ENCODE results near the gene MAP2K3.

The MAP2K3 gene

DNA sequence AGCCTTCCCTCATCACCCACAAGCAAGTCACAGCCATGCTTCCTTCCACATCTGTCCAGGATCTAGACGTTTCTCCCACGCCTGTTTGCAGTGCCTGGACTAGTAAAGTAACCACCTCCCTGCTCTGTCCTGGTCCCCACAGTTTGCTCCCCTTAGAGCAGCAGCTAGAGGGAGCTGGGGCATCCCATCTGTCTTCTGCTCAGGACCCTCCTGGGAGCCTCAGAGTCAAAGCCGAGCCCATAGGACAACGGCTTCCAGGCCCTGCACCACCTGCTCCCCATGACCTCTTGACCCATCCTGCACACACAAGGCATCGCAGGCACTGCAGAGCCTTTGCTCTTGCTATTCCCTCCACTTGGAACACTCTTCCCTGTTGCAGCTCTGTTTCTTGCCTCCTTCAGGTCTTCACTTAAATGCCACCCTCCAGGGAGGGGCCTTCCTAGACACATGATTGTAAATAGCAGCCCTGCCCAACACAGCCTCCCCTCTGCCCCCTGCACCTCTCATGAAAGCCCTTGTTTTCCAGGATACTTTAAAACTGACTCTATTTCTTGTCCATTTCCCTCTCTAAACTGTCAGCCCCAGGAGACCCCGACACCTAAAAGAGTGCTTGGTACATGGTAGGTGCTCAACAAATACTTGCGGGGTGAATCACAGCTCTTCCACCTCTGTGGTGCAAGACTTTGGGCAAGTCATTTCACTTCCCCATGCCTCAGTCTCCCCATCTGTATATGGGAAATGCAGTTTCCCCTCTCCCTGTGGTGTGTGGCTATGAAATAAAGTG lies 34.4 kb upstream of the MAP2K3 start:
- Mint-ChIP-seq H3K9me3 (no peaks in the 10 kb centered on the region), H3K27me3 (no peaks in the 10 kb centered on the region), H3K4me3 (no peak overlapping the region), H3K27ac (no peak overlapping the region), H3K36me3 (ENCODE audit: low read depth) (no peaks in the 10 kb centered on the region), H3K4me1 (ENCODE audit: low read depth) (peaks cover 13% of the 10 kb centered on the region)

DNA sequence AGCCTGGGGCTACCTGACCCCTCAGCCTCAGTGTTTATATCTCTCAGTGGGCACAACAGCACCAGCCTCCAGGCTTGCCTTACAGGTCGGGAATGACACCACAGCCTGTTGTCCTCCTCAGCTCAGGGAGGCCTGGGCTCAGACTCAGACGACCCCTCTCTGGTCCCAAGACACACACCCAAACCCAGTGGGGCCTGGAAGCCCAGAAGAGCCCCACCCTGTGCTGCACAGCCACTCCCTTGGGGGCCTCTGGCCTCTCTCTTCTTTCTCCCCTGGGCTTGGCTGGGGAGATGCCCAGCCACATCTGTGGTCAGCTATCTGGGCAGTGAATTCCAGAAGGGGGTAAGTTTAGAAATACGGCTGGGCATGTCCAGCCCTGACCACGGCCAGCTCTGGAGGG lies 33.7 kb upstream of the MAP2K3 start:
- Mint-ChIP-seq H3K4me1 (ENCODE audit: low read depth) (peaks cover 13% of the 10 kb centered on the region), H3K4me3 (no peak overlapping the region), H3K27ac (no peak overlapping the region)

DNA sequence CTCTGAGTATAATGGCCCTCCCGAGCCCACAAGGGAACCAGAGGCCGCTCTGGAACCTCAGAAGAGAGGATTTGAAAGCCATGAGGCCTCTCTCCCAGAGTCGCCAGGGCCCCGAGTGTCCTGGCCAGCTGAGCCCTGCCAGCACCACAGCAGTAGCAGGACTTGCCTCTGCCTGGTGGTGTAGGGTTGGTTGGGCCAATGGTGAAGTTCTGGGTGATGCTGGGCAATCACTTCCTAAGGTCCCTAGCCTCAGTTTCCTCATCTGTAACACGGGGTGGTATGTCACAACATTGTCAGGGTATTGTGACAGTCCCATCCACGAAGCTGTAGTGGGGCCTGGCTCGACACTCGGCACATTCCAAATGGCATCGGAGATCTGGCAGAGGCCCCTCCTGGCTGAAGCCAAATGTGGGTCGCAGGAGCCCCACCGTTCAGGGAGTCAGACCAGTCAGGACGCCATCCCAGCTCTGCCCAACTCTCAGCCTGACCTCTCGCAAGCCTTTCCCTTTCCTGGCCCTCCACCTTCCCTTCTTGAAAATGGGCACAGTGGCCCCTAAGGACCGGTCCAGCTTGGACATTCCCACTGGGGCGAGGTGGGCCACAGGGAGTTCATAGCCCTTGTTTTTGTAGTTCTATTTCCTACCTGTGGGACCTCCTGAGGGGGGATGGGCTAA lies 33.0 kb upstream of the MAP2K3 start:
- no peaks in the 10 kb centered on the region for H3K36me3 Mint-ChIP-seq (ENCODE audit: low read depth)
- H3K9me3 Mint-ChIP-seq, result no peaks in the 10 kb centered on the region
- peaks cover 13% of the 10 kb centered on the region for H3K4me1 Mint-ChIP-seq (ENCODE audit: low read depth)
- no peaks in the 10 kb centered on the region for H3K27me3 Mint-ChIP-seq
- peak overlapping the region; percentile 10 for H3K4me3 Mint-ChIP-seq
- no peak overlapping the region for H3K27ac Mint-ChIP-seq

More for the DNA sequence above, 33.7 kb upstream of the MAP2K3 start:
- Mint-ChIP-seq H3K9me3 (no peaks in the 10 kb centered on the region), H3K36me3 (ENCODE audit: low read depth) (no peaks in the 10 kb centered on the region), H3K27me3 (no peaks in the 10 kb centered on the region)

DNA sequence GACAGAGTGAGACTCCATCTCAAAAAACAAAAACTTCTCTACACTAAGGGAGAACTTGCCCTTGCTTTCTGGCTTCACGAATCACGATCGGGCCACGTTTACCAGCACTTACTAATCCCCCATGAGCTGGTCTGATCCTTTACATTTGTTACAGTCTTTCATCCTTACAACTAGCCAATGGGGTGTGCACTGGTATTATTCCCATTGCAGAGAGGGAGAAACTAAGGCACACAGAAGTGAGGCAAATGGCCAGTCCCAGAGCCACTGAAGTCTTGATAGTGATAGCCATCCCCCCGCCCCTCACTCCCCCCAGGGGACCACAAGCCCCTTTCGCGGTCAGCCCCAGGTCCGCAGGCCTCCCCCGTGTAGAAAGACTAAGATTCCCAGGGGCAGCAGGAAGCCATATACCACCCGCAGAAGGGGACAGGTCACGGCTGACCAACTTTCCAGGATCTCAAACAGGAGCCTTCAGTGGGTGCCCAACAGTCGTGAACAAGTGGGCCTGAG lies 32.2 kb upstream of the MAP2K3 start:
- peak overlapping the region; percentile 65 for H3K4me3 Mint-ChIP-seq
- H3K9me3 Mint-ChIP-seq, result no peaks in the 10 kb centered on the region
- H3K36me3 Mint-ChIP-seq (ENCODE audit: low read depth), result no peaks in the 10 kb centered on the region
- H3K27me3 Mint-ChIP-seq, result no peaks in the 10 kb centered on the region
- peaks cover 13% of the 10 kb centered on the region for H3K4me1 Mint-ChIP-seq (ENCODE audit: low read depth)
- H3K27ac Mint-ChIP-seq, result peak overlapping the region; percentile 11

DNA sequence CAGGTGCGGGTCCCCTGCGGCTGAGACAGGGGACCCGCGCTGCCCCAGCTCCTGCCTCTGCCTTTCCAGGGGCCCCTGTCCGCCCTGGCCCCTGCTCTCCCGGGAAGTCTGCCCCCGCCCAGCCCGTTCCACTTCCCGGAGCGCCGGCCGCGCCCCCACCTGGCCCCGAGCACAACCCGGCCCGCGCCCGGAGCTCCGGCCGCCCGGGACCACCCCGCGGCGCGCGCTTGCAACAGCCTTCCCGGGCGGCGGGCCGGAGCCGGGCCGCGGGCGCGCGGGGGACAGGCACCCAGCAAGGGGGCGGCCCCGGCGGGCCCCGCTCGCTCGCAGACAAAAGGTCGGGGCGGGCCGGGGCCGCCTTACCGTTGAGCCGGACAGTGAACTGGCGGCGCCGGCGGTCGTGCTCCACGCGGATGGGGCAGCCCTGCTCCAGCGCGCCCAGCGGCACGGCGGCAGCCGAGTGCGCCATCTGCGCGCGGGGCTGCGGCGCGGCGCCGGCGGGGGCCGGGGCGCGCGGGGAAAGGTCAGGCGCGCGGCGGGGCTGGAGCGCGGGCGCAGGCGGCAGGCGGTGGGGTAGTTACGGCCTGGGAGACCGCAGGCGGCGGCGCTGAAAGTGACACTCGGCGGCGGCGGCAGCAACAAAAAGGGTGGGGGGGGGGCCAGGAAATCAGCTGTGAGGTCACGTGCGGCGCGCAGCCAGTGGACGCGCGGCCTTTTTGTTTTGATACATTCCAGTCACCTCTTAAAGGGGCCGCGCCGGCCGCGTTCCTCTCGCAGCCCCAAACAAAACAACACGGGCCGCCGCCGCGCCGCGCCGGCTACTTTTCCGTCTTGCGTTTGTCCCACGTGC lies 31.5 kb upstream of the MAP2K3 start, which contains the start of gene NATD1:
TSS of gene NATD1 (minus strand) at position 615 of the 850 bp plus-strand sequence. CDS start at position 469, 146 bp downstream.
- peak within 1 kb of the TSS; percentile 11 for H3K27ac Mint-ChIP-seq
- no peaks in the 10 kb centered on the region for H3K36me3 Mint-ChIP-seq (ENCODE audit: low read depth)
- no peaks in the 10 kb centered on the region for H3K27me3 Mint-ChIP-seq
- no peaks in the 10 kb centered on the region for H3K9me3 Mint-ChIP-seq
- H3K4me1 Mint-ChIP-seq (ENCODE audit: low read depth), result peaks cover 13% of the 10 kb centered on the region
- peak within 1 kb of the TSS; percentile 80 for H3K4me3 Mint-ChIP-seq

DNA sequence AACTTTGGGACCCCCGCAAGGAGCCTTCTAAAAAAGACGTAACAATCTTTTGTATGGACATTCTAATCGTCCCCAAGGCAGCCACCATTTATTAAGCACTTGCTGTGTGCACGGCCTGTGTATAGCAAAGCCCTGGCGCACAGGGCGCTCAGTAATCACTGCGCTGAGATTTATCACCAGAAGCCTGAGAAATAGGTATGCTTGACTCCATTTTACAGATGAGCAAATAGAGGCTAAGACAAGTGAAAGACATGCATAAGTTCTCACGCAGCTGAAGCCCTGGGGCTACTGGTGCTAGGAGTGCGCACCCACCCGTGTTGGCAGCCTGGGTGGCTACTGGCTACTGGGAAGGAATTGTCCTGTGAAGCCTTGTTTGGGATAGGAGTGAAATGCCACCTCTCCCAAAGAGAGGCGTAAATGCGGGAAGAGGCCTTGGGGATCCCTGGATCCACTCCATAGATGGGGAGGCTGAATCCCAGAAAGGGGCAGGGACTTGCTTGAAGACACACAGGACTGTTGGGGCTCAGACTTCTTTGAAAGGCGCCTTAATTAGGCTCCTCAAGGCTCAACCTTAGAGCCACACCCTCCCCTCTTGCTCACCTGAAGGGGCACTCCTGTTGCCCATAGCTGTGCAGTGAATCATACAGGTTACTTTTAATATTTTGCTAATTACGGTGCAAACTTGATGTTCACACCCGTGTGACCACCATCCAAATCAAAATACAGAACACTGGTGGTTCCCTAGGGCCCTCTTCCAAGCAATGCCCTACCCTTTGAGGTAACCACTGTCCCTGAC lies 30.7 kb upstream of the MAP2K3 start:
- Mint-ChIP-seq H3K4me1 (ENCODE audit: low read depth) (peaks cover 13% of the 10 kb centered on the region), H3K4me3 (peak overlapping the region; percentile 80), H3K27ac (no peak overlapping the region), H3K9me3 (no peaks in the 10 kb centered on the region), H3K27me3 (no peaks in the 10 kb centered on the region), H3K36me3 (ENCODE audit: low read depth) (no peaks in the 10 kb centered on the region)

DNA sequence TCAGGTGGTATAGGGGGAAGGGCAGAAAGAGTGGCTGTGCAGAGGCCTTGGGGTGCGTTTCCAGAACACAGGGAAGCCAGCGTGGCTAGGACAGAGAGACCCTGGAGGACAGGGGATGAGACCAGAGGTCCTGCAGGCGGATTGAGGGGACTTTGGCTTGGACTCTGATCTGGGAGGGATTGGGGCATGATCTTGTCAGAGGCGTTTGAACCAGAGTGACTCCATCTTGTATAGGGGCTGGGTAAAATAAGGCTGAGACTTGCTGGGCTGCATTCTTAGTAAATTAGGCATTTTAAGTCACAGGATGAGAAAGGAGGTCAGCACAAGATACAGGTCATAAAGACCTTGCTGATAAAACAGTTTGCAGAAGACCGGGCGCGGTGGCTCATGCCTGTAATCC lies 25.9 kb upstream of the MAP2K3 start:
- peaks cover 7% of the 10 kb centered on the region for H3K4me1 Mint-ChIP-seq (ENCODE audit: low read depth)
- no peak overlapping the region for H3K4me3 Mint-ChIP-seq
- H3K36me3 Mint-ChIP-seq (ENCODE audit: low read depth), result no peaks in the 10 kb centered on the region
- H3K27me3 Mint-ChIP-seq, result no peaks in the 10 kb centered on the region
- no peaks in the 10 kb centered on the region for H3K9me3 Mint-ChIP-seq
- H3K27ac Mint-ChIP-seq, result no peak overlapping the region

DNA sequence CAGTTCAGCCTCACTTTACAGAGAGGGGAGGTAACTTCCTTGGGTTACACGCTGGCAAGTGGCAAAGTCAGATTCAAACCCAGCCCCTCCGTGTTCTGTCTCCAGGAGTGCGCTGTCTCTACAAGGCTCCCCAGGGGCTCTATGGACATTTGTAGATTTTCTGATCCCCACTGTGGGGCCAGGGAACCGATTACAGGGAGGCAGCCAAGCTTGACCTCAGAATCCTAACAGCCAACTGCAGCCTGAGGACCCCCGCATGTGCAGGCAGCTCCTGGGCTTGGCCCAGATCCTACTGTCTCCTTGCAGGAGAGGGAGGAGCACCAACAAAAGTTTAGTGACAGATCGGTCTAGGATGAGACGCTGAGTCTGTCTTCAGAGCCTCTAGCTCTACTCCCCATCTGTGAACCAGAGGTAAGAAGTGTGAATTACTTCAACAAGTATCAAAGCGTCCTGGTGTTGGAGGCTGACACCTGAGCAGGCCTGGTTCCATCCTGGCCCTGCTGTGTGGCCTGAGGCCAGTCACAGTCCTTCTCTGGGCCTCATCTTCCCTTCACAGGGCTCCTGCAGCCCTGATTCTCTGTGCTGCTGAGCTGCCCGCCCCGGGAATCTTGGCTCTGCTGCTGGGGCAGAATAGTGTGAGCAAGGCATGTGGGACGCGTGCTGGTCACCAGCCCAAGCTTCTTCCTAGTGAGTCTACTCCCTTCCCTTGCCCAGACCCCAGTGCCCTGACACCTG lies 22.1 kb upstream of the MAP2K3 start:
- Mint-ChIP-seq H3K4me1 (ENCODE audit: low read depth) (peaks cover 4% of the 10 kb centered on the region), H3K27me3 (no peaks in the 10 kb centered on the region), H3K9me3 (no peaks in the 10 kb centered on the region), H3K27ac (no peak overlapping the region), H3K36me3 (ENCODE audit: low read depth) (no peaks in the 10 kb centered on the region), H3K4me3 (no peak overlapping the region)

DNA sequence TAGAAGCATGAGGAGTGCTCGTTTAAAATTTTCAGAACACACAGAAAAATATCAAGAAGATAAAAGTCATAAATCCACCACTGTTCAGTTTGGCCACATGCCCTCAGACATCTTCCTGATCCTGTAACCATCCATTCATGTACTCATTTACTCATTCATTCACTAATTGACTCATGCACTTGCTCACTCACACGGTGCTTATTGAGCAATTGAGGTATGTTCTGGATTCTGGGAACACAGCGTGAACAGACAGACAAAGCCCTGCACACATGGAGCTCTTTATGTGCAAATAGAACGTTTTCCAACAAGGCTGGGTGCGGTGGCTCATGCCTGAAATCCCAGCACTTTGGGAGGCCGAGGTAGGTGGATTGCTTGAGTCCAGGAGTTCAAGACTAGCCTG lies 21.1 kb upstream of the MAP2K3 start:
- H3K27ac Mint-ChIP-seq, result no peak overlapping the region
- no peaks in the 10 kb centered on the region for H3K9me3 Mint-ChIP-seq
- H3K4me1 Mint-ChIP-seq (ENCODE audit: low read depth), result peaks cover 14% of the 10 kb centered on the region
- H3K27me3 Mint-ChIP-seq, result no peaks in the 10 kb centered on the region
- H3K4me3 Mint-ChIP-seq, result no peak overlapping the region
- no peaks in the 10 kb centered on the region for H3K36me3 Mint-ChIP-seq (ENCODE audit: low read depth)

DNA sequence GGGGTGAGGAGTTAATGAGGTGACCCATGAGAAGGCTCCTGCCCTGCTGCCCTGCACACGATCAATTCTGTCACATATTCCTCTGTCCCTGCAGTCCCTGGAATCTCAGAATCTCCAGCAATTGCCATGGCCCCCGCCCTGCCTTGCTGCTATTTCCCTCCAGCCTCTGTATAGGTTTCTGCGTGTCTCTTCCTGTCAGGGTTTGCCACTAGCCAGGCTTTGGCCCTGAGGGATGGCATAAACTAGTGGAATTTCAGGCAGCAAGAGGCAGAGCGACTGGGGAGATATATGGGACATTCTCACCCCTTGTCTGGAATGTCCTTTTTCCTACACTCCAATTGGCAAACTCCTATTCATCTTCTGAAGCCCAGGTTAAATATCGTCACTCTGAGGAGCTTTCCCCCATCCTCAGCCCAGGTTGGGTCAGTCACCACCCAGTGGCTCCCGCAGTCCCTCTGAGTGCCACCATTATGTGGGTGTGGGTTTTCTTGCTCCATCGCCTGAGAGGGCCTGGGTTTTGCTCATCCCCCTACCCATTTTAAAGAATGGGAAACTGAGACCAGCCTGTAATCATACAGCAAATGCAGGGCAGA lies 15.8 kb upstream of the MAP2K3 start:
- no peak overlapping the region for H3K4me3 Mint-ChIP-seq
- H3K27me3 Mint-ChIP-seq, result no peaks in the 10 kb centered on the region
- H3K27ac Mint-ChIP-seq, result peak overlapping the region; percentile 26
- peaks cover 22% of the 10 kb centered on the region for H3K4me1 Mint-ChIP-seq (ENCODE audit: low read depth)
- H3K9me3 Mint-ChIP-seq, result no peaks in the 10 kb centered on the region
- no peaks in the 10 kb centered on the region for H3K36me3 Mint-ChIP-seq (ENCODE audit: low read depth)

DNA sequence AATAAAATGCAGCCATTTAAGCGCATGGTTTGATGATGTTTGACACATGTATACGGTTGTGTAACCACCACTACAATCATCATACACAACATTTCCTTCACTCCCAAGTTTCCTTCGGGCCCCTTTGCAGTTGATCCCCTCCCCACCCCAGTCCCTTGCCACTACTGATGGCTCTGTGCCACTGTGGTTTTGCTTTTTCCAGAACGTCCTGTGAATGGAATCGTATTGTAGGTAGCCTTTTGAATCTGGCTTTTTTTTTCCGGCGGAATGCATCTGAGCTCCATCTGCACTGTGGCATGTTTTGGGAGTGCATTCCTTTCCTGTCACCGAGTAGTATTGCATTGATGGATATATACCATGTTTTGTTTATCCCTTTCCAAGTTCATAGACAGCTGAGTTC lies 15.1 kb upstream of the MAP2K3 start:
- Mint-ChIP-seq H3K36me3 (ENCODE audit: low read depth) (no peaks in the 10 kb centered on the region), H3K9me3 (no peaks in the 10 kb centered on the region), H3K27me3 (no peaks in the 10 kb centered on the region), H3K27ac (no peak overlapping the region), H3K4me1 (ENCODE audit: low read depth) (peaks cover 22% of the 10 kb centered on the region), H3K4me3 (no peak overlapping the region)

DNA sequence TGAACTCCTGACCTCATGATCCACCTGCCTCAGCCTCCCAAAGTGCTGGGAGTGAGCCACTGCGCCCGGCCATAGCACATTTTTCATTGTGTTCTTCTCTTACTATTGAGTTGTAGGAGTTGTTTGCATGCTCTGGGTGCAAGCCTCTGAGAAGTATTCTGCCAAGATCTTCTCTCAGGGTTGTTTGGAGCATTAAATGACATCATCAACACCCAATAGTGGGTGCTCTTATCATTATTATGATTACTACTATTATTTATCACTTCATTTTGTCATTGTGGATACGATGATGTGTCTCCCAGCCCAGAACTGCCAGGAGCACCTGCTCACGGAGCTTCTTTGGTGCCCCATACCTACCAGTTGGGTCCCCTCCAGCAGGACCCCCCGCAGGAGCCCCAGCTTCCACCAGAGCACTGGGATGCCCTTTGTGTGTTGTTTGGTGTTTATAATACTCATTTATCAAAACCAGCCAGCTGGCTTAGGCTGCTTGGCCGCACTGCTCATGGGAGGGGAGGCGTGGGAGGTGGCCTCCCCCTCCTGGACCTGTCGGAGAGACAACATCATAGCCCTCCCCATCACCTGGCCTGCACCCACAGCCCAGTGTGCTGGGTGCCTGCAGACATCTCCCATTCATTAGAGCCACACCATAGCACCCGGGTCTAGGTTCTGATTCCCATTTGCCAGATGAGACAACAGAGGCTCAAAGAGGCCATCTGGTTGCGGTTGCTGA lies 12.9 kb upstream of the MAP2K3 start:
- Mint-ChIP-seq H3K9me3 (no peaks in the 10 kb centered on the region), H3K27me3 (no peaks in the 10 kb centered on the region), H3K27ac (no peak overlapping the region), H3K4me1 (ENCODE audit: low read depth) (peaks cover 36% of the 10 kb centered on the region), H3K36me3 (ENCODE audit: low read depth) (no peaks in the 10 kb centered on the region), H3K4me3 (no peak overlapping the region)

DNA sequence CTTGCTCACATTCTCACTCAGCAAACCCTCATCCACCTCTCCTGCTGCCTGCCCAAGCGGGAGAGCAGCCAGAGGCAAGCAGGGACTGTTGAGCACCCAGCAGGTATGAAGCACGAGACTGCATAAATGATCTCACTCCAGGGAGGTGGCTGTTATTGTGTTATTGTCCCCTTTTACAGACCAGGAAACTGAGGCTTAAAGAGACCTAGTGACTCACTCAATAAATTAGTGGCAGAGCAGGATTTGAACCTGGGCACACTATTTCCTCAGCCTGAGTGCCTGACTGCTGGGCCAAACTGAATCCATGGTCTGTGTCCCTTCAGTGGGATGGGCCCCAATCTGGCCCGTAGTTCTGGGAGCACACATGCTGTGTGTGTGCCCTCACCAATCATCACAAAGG lies 12.3 kb upstream of the MAP2K3 start:
- peaks cover 40% of the 10 kb centered on the region for H3K4me1 Mint-ChIP-seq (ENCODE audit: low read depth)
- H3K27ac Mint-ChIP-seq, result no peak overlapping the region

More for the DNA sequence above, 12.3 kb upstream of the MAP2K3 start:
- H3K36me3 Mint-ChIP-seq (ENCODE audit: low read depth), result no peaks in the 10 kb centered on the region
- no peaks in the 10 kb centered on the region for H3K9me3 Mint-ChIP-seq
- no peaks in the 10 kb centered on the region for H3K27me3 Mint-ChIP-seq
- no peak overlapping the region for H3K4me3 Mint-ChIP-seq

Data from stimulated activated naive CD8-positive, alpha-beta T cell treated with anti-CD3 and anti-CD28 coated beads, Interleukin-15, Interleukin-2, amounts not matched to agents 100 ng/mL and 50 ng/mL, for 24 hours (primary cell).